Measurements from ENCODE around the gene SOX21. TPM values are rescaled to one million over a fixed set of nuclear protein-coding genes. Genes with fewer than 3 reads are reported as not detected.

SOX21 gene
- total and polyA plus RNA-seq, 10 of the 15 experiments (the other 5 are each of a cell fraction or from before 2014, with no cell fraction given) = not detected

DNA sequence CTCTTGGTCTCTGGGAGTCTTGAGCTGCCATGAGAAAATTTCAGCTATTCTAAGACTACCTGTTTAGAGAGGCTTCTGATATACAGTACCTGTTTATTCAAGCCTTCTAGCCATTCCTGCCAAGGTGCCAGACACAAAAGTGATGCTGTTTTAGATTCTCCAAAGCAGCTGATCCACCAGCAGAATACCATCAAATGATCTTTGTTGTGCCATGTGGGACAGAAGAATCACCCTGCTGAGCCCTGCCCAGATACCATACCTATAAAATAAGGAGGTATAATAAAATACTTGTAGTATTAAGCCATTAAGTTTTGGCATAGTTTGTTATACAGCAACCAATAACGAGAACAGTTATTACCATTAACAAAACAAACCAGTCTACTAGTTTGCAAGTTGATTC, 14.1 kb upstream of the SOX21 start:
- no TSS peak for BruUV-seq (replicated peaks)
- Histone ChIP-seq H3K79me2 (ENCODE audit: control insufficient read depth, insufficient read depth, low read length) (no peaks in the 10 kb centered on the region), H3K4me2 (ENCODE audit: control insufficient read depth, insufficient read depth) (no peak overlapping the region), H2AFZ (ENCODE audit: control insufficient read depth, low read depth, low read length) (no peak overlapping the region), H3K27me3 (replicated peaks in 1 of 2; ENCODE audit: control insufficient read depth in 2 of 2, insufficient read depth in 2 of 2, low read length in 1 of 2) (no peaks in the 10 kb centered on the region; a peak in 1 of 4 replicates), H3K36me3 (ENCODE audit: control insufficient read depth in 2 of 2, insufficient read depth in 2 of 2, low read length in 1 of 2) (no peaks in the 10 kb centered on the region), H3K9ac (ENCODE audit: control insufficient read depth, insufficient read depth, low read length) (no peak overlapping the region), H4K20me1 (ENCODE audit: control insufficient read depth, insufficient read depth) (no peaks in the 10 kb centered on the region), H3K27ac (ENCODE audit: control insufficient read depth, insufficient read depth) (no peak overlapping the region), H3K4me1 (ENCODE audit: control insufficient read depth, insufficient read depth, low read length) (no peaks in the 10 kb centered on the region), H3K4me3 (no peak overlapping the region), H3K9me3 (replicated peaks; ENCODE audit: control insufficient read depth, insufficient read depth, low read length) (no peaks in the 10 kb centered on the region; the same call in 2 of the 3 replicates)
- ChIA-PET POLR2A (no interaction called here), CTCF (no interaction called here), RAD21 (ENCODE audit: unreplicated experiment) (no interaction called here), SMC1A (ENCODE audit: uncharacterized antibody, unreplicated experiment) (no interaction called here)
- ATAC-seq (no peak), FAIRE-seq (no peak), DNase-seq (ENCODE audit: low read depth, low spot score) (no peak)
- intact Hi-C loops (cut with micrococcal nuclease; ENCODE audit: unreplicated experiment) = no loop called here
- WGBS (ENCODE audit: insufficient coverage, insufficient replicate concordance, low lambda C conversion rate, missing lambda C conversion rate) = 0% methylated on average over 1 of the region's 1 CpG
- in situ Hi-C loops (cut with MboI) = no loop called here
- TF ChIP-seq ATF7 (IDR thresholded peaks at IDR 0.05; ENCODE audit: low read depth) (no peak), BCL11A (IDR thresholded peaks at IDR 0.05; ENCODE audit: low read depth, low read length) (no peak), EP300 (IDR thresholded peaks at IDR 0.05; ENCODE audit: borderline replicate concordance in 1 of 2, control insufficient read depth in 1 of 2, low read depth in 2 of 2, low read length in 2 of 2) (no peak), WRNIP1 (IDR thresholded peaks at IDR 0.05; ENCODE audit: borderline replicate concordance, low read depth, low read length) (no peak), ESRRA (IDR thresholded peaks at IDR 0.05; ENCODE audit: low read length) (no peak), MTA2 (IDR thresholded peaks at IDR 0.05; ENCODE audit: low read depth) (no peak), EGR1 (IDR thresholded peaks at IDR 0.05; ENCODE audit: borderline replicate concordance in 1 of 2, low read depth in 2 of 2, low read length in 2 of 2) (no peak), ZSCAN29 (IDR thresholded peaks at IDR 0.05) (no peak), DPF2 (IDR thresholded peaks at IDR 0.05) (no peak), HDGF (IDR thresholded peaks at IDR 0.05) (no peak), NFYB (IDR thresholded peaks at IDR 0.05; ENCODE audit: insufficient read depth, low read depth, low read length) (no peak), CEBPB (IDR thresholded peaks at IDR 0.05; ENCODE audit: borderline replicate concordance in 1 of 2, low read depth in 2 of 2, low read length in 2 of 2) (no peak), TARDBP (IDR thresholded peaks at IDR 0.05; ENCODE audit: borderline replicate concordance) (no peak), MYC (IDR thresholded peaks at IDR 0.05; ENCODE audit: insufficient read depth, insufficient read length, insufficient replicate concordance, low read length, severe bottlenecking) (no peak), ZZZ3 (IDR thresholded peaks at IDR 0.05; ENCODE audit: control insufficient read depth, insufficient read length, low read depth) (no peak), ZBED1 (IDR thresholded peaks at IDR 0.05; ENCODE audit: borderline replicate concordance) (no peak), NFXL1 (IDR thresholded peaks at IDR 0.05; ENCODE audit: borderline replicate concordance) (no peak)
- TF ChIP-seq, protein P1, sequence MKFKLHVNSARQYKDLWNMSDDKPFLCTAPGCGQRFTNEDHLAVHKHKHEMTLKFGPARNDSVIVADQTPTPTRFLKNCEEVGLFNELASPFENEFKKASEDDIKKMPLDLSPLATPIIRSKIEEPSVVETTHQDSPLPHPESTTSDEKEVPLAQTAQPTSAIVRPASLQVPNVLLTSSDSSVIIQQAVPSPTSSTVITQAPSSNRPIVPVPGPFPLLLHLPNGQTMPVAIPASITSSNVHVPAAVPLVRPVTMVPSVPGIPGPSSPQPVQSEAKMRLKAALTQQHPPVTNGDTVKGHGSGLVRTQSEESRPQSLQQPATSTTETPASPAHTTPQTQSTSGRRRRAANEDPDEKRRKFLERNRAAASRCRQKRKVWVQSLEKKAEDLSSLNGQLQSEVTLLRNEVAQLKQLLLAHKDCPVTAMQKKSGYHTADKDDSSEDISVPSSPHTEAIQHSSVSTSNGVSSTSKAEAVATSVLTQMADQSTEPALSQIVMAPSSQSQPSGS (IDR thresholded peaks at IDR 0.05; ENCODE audit: low read length) = no peak
- TF ChIP-seq, protein P2, sequence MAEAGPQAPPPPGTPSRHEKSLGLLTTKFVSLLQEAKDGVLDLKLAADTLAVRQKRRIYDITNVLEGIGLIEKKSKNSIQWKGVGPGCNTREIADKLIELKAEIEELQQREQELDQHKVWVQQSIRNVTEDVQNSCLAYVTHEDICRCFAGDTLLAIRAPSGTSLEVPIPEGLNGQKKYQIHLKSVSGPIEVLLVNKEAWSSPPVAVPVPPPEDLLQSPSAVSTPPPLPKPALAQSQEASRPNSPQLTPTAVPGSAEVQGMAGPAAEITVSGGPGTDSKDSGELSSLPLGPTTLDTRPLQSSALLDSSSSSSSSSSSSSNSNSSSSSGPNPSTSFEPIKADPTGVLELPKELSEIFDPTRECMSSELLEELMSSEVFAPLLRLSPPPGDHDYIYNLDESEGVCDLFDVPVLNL (IDR thresholded peaks at IDR 0.05; ENCODE audit: low read depth, low read length) = no peak
- TF ChIP-seq, protein P3, sequence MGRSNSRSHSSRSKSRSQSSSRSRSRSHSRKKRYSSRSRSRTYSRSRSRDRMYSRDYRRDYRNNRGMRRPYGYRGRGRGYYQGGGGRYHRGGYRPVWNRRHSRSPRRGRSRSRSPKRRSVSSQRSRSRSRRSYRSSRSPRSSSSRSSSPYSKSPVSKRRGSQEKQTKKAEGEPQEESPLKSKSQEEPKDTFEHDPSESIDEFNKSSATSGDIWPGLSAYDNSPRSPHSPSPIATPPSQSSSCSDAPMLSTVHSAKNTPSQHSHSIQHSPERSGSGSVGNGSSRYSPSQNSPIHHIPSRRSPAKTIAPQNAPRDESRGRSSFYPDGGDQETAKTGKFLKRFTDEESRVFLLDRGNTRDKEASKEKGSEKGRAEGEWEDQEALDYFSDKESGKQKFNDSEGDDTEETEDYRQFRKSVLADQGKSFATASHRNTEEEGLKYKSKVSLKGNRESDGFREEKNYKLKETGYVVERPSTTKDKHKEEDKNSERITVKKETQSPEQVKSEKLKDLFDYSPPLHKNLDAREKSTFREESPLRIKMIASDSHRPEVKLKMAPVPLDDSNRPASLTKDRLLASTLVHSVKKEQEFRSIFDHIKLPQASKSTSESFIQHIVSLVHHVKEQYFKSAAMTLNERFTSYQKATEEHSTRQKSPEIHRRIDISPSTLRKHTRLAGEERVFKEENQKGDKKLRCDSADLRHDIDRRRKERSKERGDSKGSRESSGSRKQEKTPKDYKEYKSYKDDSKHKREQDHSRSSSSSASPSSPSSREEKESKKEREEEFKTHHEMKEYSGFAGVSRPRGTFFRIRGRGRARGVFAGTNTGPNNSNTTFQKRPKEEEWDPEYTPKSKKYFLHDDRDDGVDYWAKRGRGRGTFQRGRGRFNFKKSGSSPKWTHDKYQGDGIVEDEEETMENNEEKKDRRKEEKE (IDR thresholded peaks at IDR 0.05) = no peak

All from GM12878 (cell line).